Astrocyte (in vitro differentiated cells and primary cell): ENCODE results near the gene CORO7. TPM values are rescaled to one million over a fixed set of nuclear protein-coding genes. Genes with fewer than 3 reads are reported as not detected.

ENCODE experiments used
- DNase-seq: peaks from one replicate; pipeline ENCODE4 v3.0.0-alpha.2; 2010; ENCODE audit warnings: low read depth
- FAIRE-seq: peaks from 2 replicates; lab custom pipeline; 2011; peaks lifted over from hg19 to GRCh38; lab: Jason Lieb, UNC
- H2AFZ ChIP-seq: 2 replicates; pipeline ENCODE4 v1.6.0; 2012; ENCODE audit warnings: low read depth, low read length, inconsistent platforms
- H3K27ac ChIP-seq: 2 replicates; pipeline ENCODE4 v1.5.1; 2011; ENCODE audit warnings: low read depth, low read length, inconsistent platforms
- H3K27me3 ChIP-seq: 2 replicates; pipeline ENCODE4 v1.6.0; 2011; ENCODE audit warnings: low read length, inconsistent platforms; ENCODE audit not compliant: insufficient read depth
- H3K36me3 ChIP-seq: 2 replicates; pipeline ENCODE4 v1.5.1; 2011; ENCODE audit warnings: low read length, inconsistent platforms; ENCODE audit not compliant: insufficient read depth
- H3K4me1 ChIP-seq: 2 replicates; pipeline ENCODE4 v1.5.1; 2011; ENCODE audit warnings: low read length, inconsistent platforms; ENCODE audit not compliant: insufficient read depth
- H3K4me2 ChIP-seq: 2 replicates; pipeline ENCODE4 v1.6.0; 2012; ENCODE audit warnings: low read length, inconsistent platforms
- H3K4me3 ChIP-seq: 2 replicates; pipeline ENCODE4 v1.5.1; 2011; ENCODE audit warnings: low read depth, mild to moderate bottlenecking, low read length, inconsistent platforms; ENCODE audit not compliant: insufficient read depth
- H3K79me2 ChIP-seq: 2 replicates; pipeline ENCODE4 v1.6.0; 2012; ENCODE audit warnings: mild to moderate bottlenecking, low read length, inconsistent platforms; ENCODE audit not compliant: insufficient read depth
- H3K9ac ChIP-seq: 2 replicates; pipeline ENCODE4 v1.6.0; 2012; ENCODE audit warnings: mild to moderate bottlenecking, low read length, inconsistent platforms
- H3K9me3 ChIP-seq: 2 replicates; pipeline ENCODE4 v1.5.1; 2012; ENCODE audit warnings: low read depth, mild to moderate bottlenecking, low read length, inconsistent platforms; ENCODE audit not compliant: insufficient read depth
- H4K20me1 ChIP-seq: 2 replicates; pipeline ENCODE4 v1.6.0; 2012; ENCODE audit warnings: low read length, inconsistent platforms; ENCODE audit not compliant: insufficient read depth
- H3K27ac Mint-ChIP-seq: one replicate; pipeline ENCODE4 v1.8.0; 2021; ENCODE audit warnings: mild to moderate bottlenecking, mixed read lengths; ENCODE audit not compliant: unreplicated experiment
- H3K27me3 Mint-ChIP-seq: one replicate; pipeline ENCODE4 v1.8.0; 2021; ENCODE audit warnings: low read depth, mixed read lengths; ENCODE audit not compliant: unreplicated experiment
- H3K36me3 Mint-ChIP-seq: one replicate; pipeline ENCODE4 v1.8.0; 2021; ENCODE audit warnings: low read depth, mixed read lengths; ENCODE audit not compliant: unreplicated experiment
- H3K4me1 Mint-ChIP-seq: one replicate; pipeline ENCODE4 v1.8.0; 2021; ENCODE audit warnings: low read depth, mixed read lengths; ENCODE audit not compliant: unreplicated experiment
- H3K4me3 Mint-ChIP-seq: one replicate; pipeline ENCODE4 v1.8.0; 2021; ENCODE audit warnings: mild to moderate bottlenecking, moderate library complexity, mixed read lengths; ENCODE audit not compliant: unreplicated experiment
- H3K9me3 Mint-ChIP-seq: one replicate; pipeline ENCODE4 v1.8.0; 2021; ENCODE audit warnings: mild to moderate bottlenecking, mixed read lengths; ENCODE audit not compliant: unreplicated experiment
- EZH2 ChIP-seq: IDR thresholded peaks from 2 replicates; pipeline ENCODE4 v1.6.1; 2012; ENCODE audit warnings: mild to moderate bottlenecking, low read length, inconsistent platforms; ENCODE audit not compliant: insufficient read depth
- total RNA-seq: library from RNA; stranded (reverse); gene quantifications from 2 replicates; pipeline ENCODE4 v1.2.1, GENCODE V29; 2021
- TF ChIP-seq, protein P1 (sequence below): IDR thresholded peaks from 2 replicates; pipeline ENCODE4 v1.5.1; 2011; ENCODE audit warnings: low read depth, mild to moderate bottlenecking, inconsistent platforms, low read length, moderate library complexity; ENCODE audit not compliant: insufficient read depth

Gene CORO7
- total RNA-seq, 1 donor from 2014 or later: 26.4 TPM

DNA sequence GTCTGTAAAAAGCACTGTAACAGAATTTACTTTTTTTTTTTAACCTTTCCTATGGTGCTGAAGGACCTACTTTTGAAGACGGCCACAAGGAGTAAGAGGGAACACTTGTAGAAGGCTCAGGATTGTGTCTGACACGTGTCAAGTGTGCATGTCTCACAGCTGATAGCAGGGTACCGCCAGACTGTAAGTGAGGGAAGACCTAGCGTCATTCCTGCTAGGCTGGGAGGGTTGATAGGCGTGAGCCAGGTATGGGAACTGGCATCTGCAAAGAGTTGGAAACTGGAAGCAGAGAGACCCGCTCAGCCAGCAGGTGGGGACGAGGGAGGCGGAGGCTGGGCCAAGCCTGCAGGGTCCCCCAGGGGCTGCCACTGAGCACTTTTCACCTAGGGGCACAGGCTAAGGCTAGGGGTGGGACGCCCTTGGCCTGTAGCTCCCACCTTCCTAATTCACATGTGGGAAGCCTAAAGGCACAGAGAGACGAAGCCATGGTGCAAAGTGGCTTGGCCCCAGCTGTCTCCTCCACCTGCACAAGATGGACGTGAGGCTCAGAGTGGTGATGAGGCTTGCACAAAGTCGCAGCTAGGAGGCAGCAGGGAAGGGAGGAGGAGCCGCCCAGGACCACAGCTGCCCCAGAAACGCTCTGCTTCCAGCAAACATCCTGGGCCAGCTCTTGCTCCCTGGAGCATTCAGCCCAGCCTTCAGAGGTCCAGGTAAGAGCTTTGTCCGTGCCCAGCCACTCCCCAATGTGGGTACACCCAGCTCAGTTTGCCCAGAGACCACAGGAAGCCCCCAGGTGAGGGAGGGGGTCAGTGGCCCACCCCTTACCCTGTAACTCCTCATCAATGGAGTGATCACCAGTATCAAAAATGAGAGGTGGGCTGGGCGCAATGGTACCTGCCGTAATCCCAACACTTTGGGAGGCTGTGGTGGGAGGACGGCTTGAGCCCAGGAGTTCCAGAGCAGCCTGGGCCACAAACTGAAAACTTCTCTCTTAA, 25.8 kb downstream of the CORO7 start:
- no peaks in the 10 kb centered on the region for H3K9me3 ChIP-seq
- H3K27me3 Mint-ChIP-seq: no peaks in the 10 kb centered on the region
- TF ChIP-seq, protein P1, sequence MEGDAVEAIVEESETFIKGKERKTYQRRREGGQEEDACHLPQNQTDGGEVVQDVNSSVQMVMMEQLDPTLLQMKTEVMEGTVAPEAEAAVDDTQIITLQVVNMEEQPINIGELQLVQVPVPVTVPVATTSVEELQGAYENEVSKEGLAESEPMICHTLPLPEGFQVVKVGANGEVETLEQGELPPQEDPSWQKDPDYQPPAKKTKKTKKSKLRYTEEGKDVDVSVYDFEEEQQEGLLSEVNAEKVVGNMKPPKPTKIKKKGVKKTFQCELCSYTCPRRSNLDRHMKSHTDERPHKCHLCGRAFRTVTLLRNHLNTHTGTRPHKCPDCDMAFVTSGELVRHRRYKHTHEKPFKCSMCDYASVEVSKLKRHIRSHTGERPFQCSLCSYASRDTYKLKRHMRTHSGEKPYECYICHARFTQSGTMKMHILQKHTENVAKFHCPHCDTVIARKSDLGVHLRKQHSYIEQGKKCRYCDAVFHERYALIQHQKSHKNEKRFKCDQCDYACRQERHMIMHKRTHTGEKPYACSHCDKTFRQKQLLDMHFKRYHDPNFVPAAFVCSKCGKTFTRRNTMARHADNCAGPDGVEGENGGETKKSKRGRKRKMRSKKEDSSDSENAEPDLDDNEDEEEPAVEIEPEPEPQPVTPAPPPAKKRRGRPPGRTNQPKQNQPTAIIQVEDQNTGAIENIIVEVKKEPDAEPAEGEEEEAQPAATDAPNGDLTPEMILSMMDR: no peak
- no peak for TF ChIP-seq EZH2
- no peak overlapping the region for H3K4me2 ChIP-seq
- no peaks in the 10 kb centered on the region for H3K36me3 ChIP-seq
- H2AFZ ChIP-seq: no peak overlapping the region
- no peak for FAIRE-seq
- peaks cover 61% of the 10 kb centered on the region for H3K4me1 ChIP-seq
- peaks cover 1% of the 10 kb centered on the region for H4K20me1 ChIP-seq
- H3K36me3 Mint-ChIP-seq: peaks cover 6% of the 10 kb centered on the region
- no peaks in the 10 kb centered on the region for H3K9me3 Mint-ChIP-seq
- DNase-seq: no peak
- H3K27ac ChIP-seq: no peak overlapping the region
- no peaks in the 10 kb centered on the region for H3K27me3 ChIP-seq
- no peak overlapping the region for H3K9ac ChIP-seq
- peak overlapping the region; percentile 26 for H3K27ac Mint-ChIP-seq
- H3K4me3 ChIP-seq: no peak overlapping the region
- H3K4me1 Mint-ChIP-seq: peaks cover 19% of the 10 kb centered on the region
- no peaks in the 10 kb centered on the region for H3K79me2 ChIP-seq
- no peak overlapping the region for H3K4me3 Mint-ChIP-seq

- Histone ChIP-seq H3K4me3 (no peak overlapping the region), H3K9me3 (no peaks in the 10 kb centered on the region), H3K27me3 (no peaks in the 10 kb centered on the region), H3K79me2 (no peaks in the 10 kb centered on the region), H2AFZ (no peak overlapping the region), H3K36me3 (no peaks in the 10 kb centered on the region), H3K27ac (no peak overlapping the region), H4K20me1 (peaks cover 6% of the 10 kb centered on the region), H3K4me2 (no peak overlapping the region), H3K4me1 (peaks cover 64% of the 10 kb centered on the region), H3K9ac (peak overlapping the region; percentile 20)
- peaks cover 6% of the 10 kb centered on the region for H3K36me3 Mint-ChIP-seq
- DNase-seq (no peak), FAIRE-seq (no peak)
- H3K9me3 Mint-ChIP-seq: no peaks in the 10 kb centered on the region
- TF ChIP-seq EZH2: no peak
- TF ChIP-seq, protein P1: no peak
- H3K27ac Mint-ChIP-seq: peak overlapping the region; percentile 53
- H3K4me3 Mint-ChIP-seq: no peak overlapping the region
- no peaks in the 10 kb centered on the region for H3K27me3 Mint-ChIP-seq
- H3K4me1 Mint-ChIP-seq: peaks cover 19% of the 10 kb centered on the region
These were observed 27.1 kb downstream of the CORO7 start for GRCh38 chr16:4389051-4389955.
